GM18873 (cell line): Measurements from ENCODE around the gene LUC7L.
A peak's percentile ranks its signal among the peaks of the same experiment; 100 is the strongest.
"Not testable (repeated sequence)": the region's sequence is repeated elsewhere in the genome, so short reads cannot be mapped to it uniquely, and the experiment has no call there.

Source experiments
- ATAC-seq: cut with Tn5 transposase; IDR thresholded peaks from one replicate; pipeline ENCODE4 v1.9.1; 2021; ENCODE audit warnings: mild to moderate bottlenecking, moderate library complexity, moderate number of reproducible peaks; ENCODE audit not compliant: unreplicated experiment, low FRiP score

LUC7L gene, protein sequence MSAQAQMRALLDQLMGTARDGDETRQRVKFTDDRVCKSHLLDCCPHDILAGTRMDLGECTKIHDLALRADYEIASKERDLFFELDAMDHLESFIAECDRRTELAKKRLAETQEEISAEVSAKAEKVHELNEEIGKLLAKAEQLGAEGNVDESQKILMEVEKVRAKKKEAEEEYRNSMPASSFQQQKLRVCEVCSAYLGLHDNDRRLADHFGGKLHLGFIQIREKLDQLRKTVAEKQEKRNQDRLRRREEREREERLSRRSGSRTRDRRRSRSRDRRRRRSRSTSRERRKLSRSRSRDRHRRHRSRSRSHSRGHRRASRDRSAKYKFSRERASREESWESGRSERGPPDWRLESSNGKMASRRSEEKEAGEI

DNA sequence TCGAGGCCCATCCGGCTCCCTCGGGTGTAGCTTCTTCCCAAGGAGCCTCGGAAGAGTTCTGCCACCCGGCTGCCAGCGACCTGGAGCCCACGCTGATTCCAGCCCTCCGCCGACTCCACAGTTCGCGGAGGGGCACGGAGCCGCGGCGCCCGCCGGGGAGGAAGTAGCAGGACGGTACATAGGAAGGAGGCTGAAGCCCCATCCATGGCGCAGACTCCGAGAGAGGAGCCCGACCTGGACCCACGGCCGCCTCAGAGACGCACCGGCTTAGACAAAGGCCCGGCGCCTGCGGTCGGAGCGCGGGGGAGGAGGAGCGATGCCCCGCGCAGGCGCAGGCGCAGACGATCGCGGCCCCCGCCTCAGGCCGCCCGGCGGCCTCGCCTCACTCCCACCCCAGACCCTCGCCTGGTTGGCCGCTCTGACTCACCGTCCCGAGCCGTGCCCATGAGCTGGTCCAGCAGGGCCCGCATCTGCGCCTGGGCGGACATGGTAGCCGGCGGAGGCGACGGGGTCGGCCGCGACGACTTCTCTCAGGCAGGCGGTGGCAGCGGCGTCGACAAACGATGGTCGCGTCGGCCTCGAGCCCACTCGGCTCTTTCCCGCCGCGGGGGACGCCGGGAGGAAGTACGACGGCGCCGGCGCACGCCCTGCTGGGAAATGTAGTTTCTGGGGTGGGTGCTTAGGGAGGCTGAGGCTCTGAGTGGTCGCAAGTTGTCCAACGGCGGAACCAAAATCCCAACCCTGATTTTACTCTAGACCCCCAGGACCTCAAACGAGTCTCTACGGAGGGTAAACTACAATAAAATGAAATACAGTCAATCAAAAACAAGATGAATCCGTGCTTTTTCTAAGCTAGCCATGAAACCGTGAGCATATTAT lies at the start of gene LUC7L:
TSS of gene LUC7L (minus strand) at position 598 of the 879 bp plus-strand sequence. CDS start at position 488, 110 bp downstream.
- ATAC-seq = peak; percentile 65

DNA sequence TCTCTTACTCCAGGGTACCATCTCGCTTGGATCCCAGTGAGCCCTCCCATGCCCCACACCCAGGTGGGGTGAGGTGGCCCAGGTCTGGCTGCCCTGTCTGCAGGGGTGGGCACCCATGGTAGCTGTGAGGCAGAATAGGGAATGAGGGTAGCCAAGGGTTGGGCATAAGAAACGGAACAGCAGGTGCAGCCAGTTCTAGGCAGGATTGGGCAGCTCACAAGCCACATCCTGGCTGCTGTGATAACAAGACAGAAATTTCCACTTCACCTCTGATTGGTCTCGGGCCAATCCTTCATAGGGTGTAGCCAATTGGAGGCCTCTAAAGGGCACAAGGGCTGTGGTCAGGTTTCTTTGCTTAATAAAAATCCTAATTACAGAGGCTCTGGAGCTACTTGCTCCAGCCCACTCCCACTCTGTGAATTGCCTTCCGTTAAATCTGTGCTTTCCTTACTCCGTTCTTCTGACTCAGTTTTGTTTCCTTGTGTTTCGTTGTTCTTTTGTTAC lies 49.7 kb upstream of the LUC7L start:
- ATAC-seq = no peak

DNA sequence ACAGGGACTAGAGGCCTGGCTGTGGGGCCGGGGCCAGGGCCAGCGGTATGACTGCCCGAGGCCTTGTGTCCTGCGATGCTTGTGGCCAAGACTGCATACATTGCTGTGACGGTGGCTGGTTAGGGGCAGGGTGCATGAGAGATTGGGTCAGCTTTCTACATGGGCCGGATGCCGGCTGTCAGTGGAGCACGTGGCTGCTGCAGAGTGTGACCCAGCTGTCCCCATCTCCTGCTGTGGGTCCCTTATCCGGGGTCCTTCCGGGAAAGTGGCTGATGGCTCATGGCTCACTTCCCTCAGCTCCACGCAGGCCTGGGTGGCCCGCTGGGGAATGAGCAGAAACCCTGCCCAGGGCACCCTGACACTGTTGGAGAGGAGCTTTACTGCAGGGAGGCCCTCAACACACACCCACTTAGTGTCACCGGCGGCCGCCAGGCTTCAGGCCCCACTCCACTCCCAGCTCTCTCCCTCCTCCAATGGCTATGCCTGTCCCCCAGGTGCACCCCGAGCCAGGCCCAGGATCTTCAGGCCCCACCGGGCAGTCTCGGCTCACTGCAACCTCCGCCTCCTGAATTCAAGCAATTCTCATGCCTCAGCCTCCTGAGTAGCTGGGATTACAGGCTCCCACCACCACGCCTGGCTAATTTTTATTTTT lies 47.3 kb upstream of the LUC7L start:
- ATAC-seq = no peak

DNA sequence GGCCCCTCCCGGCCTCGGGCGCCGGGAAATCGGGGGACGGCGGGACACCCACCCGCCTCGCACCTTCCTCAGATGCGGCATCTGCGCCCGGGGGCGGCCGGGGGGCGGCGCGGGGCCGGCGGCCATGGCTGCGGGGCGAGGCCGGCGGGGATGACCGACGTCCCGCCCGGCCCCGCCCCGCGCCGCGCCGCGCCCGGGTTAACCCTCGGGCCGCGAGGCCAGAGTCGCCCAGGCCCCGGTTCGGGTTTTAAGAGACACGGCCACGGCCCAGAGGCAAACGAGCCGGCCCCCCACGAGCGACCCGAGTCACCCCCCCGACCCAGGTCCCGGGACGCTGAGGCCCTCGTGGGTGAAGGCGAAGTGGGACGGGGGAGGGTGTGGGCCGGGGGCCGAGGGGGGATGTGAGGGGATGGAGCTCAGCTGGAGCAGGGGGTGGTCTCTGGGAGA lies 46.6 kb upstream of the LUC7L start, which contains the start of gene RGS11:
TSS of gene RGS11 (minus strand) at position 159 of the 447 bp plus-strand sequence. CDS start at position 126, 33 bp downstream.
- no peak for ATAC-seq

DNA sequence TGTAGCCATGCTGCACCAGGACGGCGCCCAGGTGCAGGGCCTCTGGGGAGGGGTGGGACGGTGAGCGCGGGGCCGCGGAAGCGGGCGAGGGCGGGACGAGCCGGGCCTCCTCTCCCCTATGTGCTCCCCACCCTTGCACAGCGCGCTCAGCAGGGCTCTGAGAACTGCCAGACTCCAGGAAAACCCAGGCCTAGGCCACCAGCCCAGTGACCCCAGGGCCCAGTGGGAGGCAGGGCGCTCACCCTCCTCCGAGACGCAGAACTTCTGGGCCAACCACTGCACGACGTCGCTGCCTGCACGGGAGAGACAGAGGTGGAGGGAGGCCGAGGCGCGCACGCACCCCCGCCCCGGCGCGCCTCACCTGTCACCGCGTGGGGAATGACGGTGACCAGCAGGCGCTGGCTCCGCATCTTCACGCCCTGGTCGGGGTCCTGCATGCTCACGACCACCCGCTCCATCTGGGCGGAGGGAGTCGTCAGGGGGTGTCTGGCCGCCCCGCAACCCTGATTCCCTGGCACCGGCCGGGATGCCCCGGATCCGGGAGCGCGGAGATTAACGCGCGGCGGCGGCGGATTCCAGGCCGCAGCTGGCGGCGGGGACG lies 45.9 kb upstream of the LUC7L start:
- no peak for ATAC-seq

DNA sequence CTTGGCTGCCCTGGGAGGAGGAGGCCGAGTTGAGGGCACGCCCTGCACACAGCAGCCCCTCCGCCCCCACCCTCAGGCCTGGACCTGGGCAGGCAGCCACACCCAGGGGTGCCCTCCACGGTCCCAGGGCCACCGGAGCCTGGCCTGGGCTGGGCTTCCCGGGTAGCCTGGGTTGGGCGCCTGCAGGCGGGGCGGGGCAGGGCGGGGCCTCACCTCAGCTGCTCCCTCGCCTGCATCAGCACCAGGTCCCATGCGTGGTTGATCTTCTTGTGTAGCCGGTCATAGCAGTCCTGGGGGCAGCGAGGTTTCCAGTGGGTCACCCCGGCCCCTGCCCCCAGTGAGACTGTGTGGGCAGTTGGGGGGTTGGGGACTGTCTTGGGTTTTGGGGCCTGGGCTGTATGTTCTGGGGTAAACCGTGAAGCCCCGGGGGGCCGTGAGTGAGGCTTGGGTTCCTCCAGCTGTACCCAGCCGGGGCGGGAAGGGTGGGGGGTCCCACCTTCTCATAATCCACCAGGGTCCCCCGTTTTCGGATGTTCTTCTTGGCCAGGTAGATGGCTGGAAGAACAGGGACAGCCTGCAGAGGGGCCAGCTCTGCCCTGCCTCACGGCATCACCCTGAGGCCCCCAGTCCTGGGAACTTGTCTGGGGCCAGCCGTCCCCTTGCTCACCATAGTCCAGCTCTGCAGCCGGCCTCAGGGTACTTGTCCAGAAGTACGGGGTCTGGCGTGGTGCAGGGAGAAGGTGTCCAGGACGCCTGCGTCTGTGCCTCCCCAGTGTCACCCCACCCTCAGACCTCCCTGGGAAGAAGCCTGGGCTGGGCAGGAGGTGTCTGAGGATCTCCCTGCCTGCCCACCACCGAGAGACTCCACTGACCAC lies 44.5 kb upstream of the LUC7L start:
- ATAC-seq = no peak

DNA sequence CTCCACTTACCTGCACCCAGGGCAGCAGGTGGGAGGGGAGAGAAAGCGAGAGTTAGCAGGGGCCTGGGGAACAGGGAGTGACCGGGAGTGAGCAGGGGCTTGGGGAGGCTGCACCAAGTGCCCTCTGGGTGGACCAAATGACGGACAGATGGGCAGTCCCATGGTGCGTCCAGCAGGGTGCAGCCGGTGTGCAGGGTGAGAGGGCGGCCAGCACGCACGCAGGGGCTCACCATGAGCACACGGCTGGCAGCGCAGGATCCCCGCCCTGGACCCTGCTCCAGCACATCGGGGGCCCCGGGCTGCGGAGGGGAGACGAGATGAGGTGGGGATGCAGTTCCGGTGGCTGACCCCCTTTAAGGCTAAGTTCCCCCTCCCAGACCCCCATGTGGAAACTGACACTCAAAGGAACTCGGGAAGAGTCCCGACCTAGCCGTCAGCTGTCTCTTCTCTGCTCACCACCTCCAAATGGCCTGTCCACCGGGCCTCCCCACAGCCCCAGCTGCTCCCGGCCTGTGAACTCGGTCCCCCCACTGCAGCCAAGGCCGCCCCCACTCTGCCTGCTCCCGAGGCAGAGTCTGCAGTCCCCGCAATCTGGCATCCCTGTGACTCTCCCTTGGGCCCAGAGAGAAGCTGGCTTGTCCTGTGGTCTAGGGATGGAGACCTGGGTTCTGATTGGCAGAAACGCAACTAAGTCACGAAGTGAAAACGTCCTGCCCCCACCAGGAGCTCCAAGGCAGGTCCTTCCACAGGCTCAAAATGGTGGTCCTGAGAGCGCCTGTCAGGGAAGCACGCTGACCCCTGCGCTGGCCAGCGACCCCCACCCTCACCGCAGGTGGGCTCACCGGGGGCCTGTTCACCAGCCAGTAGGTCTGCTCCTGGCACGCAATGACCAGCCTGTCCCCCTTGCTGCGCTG lies 43.6 kb upstream of the LUC7L start:
- ATAC-seq = no peak

DNA sequence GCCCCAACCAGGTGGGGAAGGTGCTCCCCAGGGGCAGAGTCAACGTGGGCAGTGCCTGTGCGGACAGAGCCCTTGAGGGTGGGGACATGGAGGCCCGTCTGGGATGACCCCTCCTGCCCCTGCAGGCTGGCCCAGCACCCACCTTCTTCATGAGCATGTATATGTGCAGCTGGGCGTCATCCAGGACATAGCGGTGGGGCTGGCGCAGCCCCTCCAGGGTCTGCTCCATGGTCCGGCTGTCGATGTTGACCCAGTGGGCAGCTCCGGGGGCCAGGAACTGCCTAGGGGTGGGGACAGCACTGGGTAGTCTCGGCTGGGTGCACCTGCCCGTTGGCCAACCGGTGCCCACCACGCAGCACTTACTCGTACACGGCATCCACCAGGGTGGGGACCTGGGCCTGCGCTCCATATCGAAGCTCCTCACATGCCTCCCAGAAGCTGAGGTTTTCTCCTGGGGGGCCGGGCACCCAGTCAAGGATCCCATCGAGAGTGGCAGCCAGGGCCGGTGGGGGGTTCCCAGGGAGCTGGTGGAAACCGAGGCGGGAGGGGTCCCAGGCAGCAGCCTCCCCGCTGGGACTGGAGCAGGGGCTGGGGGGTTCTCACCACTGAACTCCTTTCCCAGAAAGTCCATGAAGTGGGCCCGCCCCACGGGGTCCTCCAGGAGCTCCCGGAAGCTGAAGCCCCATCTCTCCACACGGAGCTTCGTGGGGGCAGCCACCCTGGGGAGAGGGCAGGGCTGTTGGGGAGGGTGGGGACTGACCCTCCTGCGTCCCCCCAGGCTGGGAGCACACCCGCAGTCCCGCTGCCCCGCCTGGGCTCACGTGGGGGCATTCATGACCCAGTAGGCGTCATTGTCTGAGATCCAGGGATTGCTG lies 41.4 kb upstream of the LUC7L start:
- ATAC-seq = no peak

DNA sequence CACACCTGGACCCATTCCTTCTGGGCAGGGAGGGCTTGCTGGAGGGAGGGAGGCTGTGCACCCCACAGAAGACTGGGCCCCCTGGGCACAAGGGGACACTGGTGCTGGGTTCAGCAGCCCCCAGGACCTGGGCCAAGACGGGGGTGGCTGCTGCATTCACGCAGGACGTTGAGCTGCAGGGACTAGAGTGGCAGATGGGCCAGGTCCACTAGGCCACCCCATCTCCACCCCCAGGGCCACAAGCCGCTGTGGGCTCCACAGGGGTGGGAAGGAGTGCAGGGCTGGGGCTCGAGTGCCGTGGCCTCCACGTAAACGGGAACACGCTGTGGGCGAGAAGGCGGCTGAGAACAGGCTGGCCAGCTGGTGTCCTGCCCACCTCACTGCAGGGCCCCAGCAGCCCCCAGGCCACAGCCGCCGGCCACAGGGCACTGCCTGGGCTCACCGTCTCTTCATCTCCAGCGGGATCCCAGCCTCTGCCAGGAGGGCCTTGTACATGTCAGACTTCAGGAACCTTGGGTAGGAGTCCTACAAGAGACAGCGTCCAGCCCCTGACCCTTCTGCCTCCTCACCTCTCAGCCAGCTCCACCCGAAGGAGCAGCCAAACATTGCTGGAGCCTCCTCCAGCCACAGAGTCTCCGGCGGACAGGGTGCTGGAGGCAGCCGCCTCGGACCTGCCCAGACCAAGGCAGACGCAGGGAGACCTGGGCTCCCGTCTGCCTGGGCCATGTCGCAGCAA lies 40.0 kb upstream of the LUC7L start:
- ATAC-seq = no peak

DNA sequence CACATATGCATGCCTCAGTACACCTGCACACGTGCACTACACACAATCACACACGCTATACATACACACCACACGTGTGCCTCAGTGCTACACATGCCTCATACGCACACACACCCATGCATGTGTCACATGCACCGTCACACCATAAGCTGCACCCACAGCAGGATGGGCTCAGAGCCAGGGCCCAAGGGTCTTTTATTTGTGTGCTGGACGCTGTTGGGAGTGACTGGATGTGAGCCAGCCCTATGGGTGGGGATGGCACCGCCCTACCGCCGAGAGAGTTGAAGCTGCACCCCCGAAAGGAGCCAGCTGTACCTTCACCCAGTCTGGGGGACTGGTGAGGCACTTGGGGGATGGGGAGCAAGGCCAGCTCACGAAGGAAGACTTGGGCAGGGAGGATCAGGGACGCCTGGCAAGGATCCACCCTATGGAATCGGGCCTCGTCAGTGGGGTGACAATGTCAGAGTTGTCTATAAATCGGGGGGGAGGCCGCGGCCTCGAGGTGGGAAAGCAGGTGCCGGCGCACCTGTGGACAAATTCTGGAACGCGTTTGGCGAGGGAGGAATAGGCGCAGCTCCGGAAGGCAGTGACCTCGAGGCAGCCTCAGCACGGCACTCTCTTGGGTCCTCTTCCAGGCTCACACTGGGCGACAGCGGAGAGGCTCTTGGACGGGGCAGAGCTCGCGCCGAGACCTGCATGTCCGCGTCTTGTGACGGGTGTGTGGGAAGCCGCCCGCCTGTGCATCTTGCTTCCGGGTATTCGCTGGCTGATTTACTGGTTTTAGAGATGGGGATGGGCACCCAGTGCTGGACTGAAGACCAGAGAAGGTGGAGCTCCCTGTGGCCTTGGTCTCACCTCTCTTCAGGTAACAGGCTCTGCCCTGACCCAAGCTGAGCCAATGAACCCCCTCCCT lies 39.1 kb upstream of the LUC7L start:
- no peak for ATAC-seq

DNA sequence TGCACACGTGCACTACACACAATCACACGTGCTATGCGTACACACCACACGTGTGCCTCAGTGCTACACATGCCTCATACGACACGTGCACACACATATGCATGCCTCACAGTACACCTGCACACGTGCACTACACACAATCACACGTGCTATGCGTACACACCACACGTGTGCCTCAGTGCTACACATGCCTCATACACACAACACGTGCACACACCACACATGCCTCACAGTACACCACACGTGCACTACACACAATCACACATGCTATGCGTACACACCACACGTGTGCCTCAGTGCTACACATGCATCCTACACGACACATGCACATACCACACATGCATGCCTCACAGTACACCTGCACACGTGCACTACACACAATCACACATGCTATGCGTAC lies 38.3 kb upstream of the LUC7L start:
- not testable (repeated sequence) for ATAC-seq

DNA sequence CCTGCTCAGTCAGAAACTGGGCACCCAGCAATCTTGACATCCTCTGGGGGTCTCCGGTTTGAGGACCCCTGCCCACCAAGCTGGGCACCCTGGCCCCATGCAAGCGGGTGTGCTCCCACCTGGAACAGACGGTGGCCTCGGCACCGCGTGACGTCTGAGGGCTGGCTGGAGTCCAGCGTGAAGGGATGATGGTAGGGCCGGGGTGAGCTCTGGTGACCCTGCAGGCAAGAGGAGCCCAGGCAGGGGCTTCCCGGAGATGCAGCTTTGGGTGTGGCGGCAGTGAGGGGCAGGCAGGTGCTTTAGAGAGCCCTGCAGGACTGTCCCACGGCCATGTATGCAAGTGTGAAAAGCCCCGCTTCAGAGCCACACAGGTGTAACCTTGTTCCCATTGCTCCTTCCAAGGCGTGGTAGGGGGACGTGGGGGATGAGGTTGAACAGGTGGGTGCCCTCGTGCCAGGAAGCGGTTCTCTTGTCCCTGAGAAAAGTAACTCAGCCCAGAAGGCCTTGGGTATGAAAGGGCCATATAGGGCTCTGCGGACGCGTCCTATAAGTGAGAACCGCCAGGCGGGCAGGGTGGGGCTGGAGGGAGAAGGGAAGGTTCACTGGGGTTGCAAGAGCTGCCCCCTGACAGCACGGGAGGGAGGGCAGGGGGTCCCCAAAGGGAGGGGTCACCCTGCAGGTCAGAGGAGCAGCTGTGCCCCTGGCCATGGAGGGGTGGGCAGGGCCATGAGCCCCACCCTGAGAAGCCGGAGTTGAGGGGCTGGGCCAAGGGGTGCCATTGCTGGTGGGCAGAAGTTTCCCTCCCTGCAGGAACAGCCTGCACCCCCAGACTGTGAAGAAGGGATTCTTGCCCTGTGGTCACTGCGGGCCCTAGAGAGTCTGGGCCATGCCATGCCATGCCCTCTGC lies 37.3 kb upstream of the LUC7L start:
- ATAC-seq = no peak

DNA sequence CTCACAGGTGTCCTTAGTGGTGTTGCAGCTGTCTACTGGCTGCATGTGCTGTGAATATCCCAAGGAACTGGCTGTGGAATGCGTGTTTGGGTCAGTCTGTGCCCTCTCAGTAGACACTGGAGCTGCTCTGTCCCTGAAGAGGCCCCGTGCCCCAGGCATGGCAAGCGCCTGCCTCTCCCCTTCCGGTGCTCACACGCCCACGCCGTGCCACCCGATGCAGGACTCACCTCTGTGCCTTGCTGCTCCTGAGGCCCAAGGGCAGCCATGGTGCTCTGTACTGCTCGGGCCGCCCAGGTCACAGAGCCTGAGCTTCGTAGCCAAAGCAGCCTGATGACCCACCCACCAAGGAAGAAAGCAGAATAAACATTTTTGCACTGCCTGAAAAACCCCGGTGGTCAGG lies 36.5 kb upstream of the LUC7L start:
- ATAC-seq = no peak

DNA sequence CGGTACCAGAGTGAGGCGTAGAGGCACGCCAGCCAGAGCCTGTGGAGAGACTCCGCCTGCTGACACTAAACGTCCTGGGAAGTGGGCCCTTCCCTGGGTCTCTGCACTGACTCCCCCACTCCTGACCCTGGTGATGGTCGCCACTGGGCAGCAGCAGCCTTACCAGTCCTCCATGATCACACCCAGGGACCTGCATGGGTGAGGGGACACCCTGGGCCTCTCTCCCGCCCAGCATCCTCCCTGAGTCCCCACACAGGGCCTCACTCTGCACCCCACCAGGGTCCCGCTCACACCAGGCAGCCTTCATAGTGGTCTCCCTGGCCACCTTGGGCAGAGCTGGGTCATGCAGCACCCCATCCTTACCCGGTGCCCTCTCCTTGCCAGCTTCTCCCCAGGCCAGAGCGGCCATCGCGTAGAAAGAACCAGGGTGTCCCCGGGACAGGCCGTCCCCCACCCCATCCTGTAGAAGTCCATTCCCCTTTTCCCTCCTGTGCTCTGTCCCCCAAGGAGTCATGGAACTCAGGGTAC lies 35.8 kb upstream of the LUC7L start:
- ATAC-seq = no peak
